Glutamatergic neuron (in vitro differentiated cells): ENCODE measurements around the gene MPPED2. TPM values are rescaled to one million over a fixed set of nuclear protein-coding genes. Genes with fewer than 3 reads are reported as not detected.

Source experiments
- DNase-seq: peaks from one replicate; pipeline ENCODE4 v3.0.0; 2022
- H3K27ac Mint-ChIP-seq: one replicate; pipeline ENCODE4 v1.8.0; 2020; ENCODE audit warnings: mild to moderate bottlenecking, mixed read lengths, inconsistent platforms; ENCODE audit not compliant: unreplicated experiment
- H3K27me3 Mint-ChIP-seq: one replicate; pipeline ENCODE4 v1.8.0; 2020; ENCODE audit warnings: mild to moderate bottlenecking, moderate library complexity, mixed read lengths, inconsistent platforms; ENCODE audit not compliant: unreplicated experiment
- H3K36me3 Mint-ChIP-seq: one replicate; pipeline ENCODE4 v1.8.0; 2020; ENCODE audit warnings: mild to moderate bottlenecking, mixed read lengths, inconsistent platforms; ENCODE audit not compliant: unreplicated experiment
- H3K4me1 Mint-ChIP-seq: one replicate; pipeline ENCODE4 v1.8.0; 2020; ENCODE audit warnings: mild to moderate bottlenecking, low read depth, mixed read lengths, inconsistent platforms; ENCODE audit not compliant: unreplicated experiment
- H3K4me3 Mint-ChIP-seq: one replicate; pipeline ENCODE4 v1.8.0; 2020; ENCODE audit warnings: mild to moderate bottlenecking, mixed read lengths, inconsistent platforms; ENCODE audit not compliant: unreplicated experiment
- H3K9me3 Mint-ChIP-seq: one replicate; pipeline ENCODE4 v1.8.0; 2020; ENCODE audit warnings: mild to moderate bottlenecking, moderate library complexity, mixed read lengths, inconsistent platforms; ENCODE audit not compliant: unreplicated experiment
- total RNA-seq: library from RNA; stranded (reverse); fragmentation: NEBNext Ultra II Directional; extraction: Animal tissue kit (Norgen Biotek cat#: 25700); gene quantifications from one replicate; pipeline ENCODE4 v1.2.1, GENCODE V29; 2021; ENCODE audit not compliant: unreplicated experiment
- TF ChIP-seq, protein P1 (sequence below): fragments of 200-600 bp; sonication (generic); IDR thresholded peaks from one replicate; pipeline ENCODE4 v1.5.0; 2021; ENCODE audit not compliant: partially characterized antibody, unreplicated experiment

The MPPED2 gene
- total RNA-seq, 1 donor from 2014 or later: 11.0 TPM

DNA sequence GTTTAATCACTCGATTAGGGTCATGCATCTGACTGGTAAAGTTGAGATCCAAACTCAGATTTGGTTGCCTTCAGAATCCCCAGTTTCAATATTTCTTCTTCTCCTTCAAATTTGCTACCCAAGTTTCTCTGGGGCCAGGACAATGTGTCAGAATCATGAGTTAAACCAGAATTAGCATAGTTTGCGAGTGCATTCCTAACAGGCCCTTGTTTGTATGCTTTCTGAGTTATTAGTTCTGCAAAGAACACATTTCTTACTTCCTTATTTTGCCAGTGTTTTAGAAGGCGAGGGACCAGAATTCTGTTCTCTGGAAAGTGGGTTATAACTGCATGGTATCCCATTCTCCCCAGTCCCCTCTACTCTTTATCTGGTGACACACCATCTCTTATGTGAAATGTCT, 151.3 kb downstream of the MPPED2 start:
- no peak for DNase-seq
- Mint-ChIP-seq H3K4me3 (no peak overlapping the region), H3K27me3 (no peaks in the 10 kb centered on the region), H3K9me3 (no peaks in the 10 kb centered on the region), H3K36me3 (no peaks in the 10 kb centered on the region), H3K4me1 (peaks cover under 1% of the 10 kb centered on the region), H3K27ac (no peak overlapping the region)
- TF ChIP-seq, protein P1, sequence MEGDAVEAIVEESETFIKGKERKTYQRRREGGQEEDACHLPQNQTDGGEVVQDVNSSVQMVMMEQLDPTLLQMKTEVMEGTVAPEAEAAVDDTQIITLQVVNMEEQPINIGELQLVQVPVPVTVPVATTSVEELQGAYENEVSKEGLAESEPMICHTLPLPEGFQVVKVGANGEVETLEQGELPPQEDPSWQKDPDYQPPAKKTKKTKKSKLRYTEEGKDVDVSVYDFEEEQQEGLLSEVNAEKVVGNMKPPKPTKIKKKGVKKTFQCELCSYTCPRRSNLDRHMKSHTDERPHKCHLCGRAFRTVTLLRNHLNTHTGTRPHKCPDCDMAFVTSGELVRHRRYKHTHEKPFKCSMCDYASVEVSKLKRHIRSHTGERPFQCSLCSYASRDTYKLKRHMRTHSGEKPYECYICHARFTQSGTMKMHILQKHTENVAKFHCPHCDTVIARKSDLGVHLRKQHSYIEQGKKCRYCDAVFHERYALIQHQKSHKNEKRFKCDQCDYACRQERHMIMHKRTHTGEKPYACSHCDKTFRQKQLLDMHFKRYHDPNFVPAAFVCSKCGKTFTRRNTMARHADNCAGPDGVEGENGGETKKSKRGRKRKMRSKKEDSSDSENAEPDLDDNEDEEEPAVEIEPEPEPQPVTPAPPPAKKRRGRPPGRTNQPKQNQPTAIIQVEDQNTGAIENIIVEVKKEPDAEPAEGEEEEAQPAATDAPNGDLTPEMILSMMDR: no peak

DNA sequence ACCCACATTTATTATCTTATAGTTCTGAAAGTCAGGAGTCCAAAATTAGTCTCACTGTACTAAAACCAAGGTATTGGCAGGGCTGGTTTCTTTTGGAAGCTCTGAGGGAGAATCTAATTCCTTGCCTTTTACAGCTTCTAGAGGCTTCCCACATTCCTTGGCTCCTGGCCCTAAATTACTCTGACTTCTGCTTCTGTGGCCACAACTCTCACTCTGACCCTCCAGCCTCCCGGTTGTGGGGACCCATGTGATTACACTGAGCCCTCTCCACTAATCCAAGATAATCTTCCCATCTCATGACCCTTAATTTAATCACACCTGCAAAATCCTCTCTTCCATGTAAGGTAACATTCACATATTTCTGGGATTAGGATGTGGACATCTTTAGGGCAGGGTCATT, 152.3 kb downstream of the MPPED2 start:
- Mint-ChIP-seq H3K4me3 (no peak overlapping the region), H3K36me3 (no peaks in the 10 kb centered on the region), H3K27ac (no peak overlapping the region), H3K9me3 (no peaks in the 10 kb centered on the region), H3K27me3 (no peaks in the 10 kb centered on the region), H3K4me1 (peaks cover 4% of the 10 kb centered on the region)
- no peak for DNase-seq
- TF ChIP-seq, protein P1: no peak

DNA sequence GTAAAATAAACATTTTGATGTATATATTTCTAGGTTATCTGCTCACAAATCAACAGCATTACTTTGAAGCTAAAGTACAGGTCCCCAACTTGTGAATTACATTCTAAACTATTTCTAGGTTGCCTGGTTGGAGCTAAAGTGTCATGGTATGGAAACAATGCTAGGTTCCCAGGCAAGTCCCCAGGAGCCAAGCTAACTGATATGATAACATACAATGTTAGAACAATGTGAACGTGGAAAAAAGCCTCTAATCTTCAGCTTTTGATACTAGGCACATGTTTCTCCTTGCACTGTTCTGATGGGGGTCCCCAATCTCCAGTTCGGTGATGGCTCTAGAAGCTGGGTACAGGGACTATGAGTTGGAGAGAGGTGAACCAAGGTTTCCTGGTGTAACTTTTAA, 153.4 kb downstream of the MPPED2 start:
- Mint-ChIP-seq H3K4me3 (no peak overlapping the region), H3K27me3 (no peaks in the 10 kb centered on the region), H3K4me1 (peaks cover 4% of the 10 kb centered on the region), H3K27ac (no peak overlapping the region), H3K9me3 (no peaks in the 10 kb centered on the region), H3K36me3 (no peaks in the 10 kb centered on the region)
- TF ChIP-seq, protein P1: no peak
- no peak for DNase-seq

DNA sequence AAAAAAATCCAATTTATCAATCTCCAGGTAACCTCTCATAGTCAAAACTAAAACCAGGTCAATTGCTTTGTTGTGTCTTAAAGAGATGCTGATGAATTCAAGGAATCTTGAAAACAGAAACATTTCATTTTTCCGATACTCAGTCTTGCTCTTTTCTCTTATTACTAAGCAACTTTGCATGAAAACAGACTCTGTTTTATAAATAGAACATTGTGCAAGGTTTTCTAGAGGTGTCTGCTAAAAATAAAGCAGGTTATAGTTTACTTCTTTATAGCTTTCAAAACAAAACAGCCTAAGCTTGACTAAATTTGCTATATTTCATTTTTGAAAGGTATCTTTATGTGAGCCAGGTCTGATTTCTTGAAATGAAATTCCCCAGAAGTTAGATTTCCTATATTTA, 154.0 kb downstream of the MPPED2 start:
- Mint-ChIP-seq H3K4me3 (no peak overlapping the region), H3K4me1 (peaks cover 4% of the 10 kb centered on the region), H3K36me3 (no peaks in the 10 kb centered on the region), H3K27ac (no peak overlapping the region), H3K9me3 (no peaks in the 10 kb centered on the region), H3K27me3 (no peaks in the 10 kb centered on the region)
- no peak for DNase-seq
- TF ChIP-seq, protein P1: no peak

DNA sequence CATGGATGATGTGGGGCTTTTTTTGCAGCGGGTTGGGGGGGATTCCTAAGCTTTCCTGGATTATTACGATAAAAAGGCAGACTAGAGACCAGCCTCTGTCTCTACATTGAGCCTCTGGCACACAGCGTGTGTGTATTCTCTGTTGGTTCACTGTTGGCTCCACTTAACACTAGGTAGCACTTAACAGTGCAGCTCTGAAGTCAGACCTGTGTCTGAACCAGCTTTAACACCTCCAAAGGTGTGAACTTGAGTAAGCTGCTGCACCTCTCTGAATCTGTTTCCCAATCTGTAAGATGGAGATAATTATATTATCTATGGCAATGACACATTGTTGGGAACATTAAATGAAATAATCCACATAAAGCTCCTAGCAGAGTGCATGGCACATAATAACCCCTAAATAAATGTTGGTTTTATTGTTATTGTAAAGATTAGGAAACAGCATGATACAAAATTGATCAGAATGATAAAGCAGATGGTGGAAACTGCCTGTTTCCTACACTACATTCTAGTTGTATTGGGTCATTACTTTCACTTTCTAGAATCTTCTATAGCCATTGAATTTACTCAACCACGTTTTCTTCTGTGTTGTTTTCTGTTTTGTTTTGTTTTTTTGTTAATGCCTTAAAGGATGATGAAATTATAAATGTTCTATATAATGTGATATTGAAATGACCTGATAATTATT, 154.9 kb downstream of the MPPED2 start:
- no peak for DNase-seq
- Mint-ChIP-seq H3K4me3 (no peak overlapping the region), H3K4me1 (peaks cover 4% of the 10 kb centered on the region), H3K27me3 (no peaks in the 10 kb centered on the region), H3K9me3 (no peaks in the 10 kb centered on the region), H3K27ac (no peak overlapping the region), H3K36me3 (no peaks in the 10 kb centered on the region)
- TF ChIP-seq, protein P1: no peak
